ENCODE data around the gene BICDL2.

BICDL2 gene

GRCh38 chr16:3007059-3007956 lies 29.4 kb downstream of the BICDL2 start:
- no peak for DNase-seq

DNA sequence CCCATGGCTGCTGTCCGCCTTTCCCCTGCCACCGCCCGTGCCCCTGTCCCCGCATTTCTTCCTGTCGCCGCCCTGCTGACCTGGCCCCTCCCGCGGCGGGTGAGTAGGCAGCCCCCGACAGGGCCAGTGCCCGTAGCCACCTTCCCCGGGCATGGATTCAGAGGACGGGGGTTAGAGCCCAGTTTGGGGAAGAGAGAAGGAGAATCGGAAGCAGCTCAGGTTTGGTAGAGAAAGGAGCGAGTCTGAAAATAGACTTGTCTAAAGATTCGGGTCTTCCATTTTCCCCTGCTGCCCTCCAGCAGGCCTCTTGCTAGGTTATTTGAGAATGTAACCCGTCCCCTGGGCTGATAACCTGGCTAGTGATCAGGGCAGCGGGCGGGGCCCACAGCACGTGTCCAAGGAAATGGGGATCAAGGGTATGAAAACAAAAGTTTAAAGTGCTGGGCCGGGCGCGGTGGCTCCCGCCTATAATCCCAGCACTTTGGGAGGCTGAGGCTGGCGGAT lies 31.9 kb downstream of the BICDL2 start:
- no peak for DNase-seq

- no peak for DNase-seq
Observed at GRCh38 chr16:3004319-3004718, 32.4 kb downstream of the BICDL2 start.

DNA sequence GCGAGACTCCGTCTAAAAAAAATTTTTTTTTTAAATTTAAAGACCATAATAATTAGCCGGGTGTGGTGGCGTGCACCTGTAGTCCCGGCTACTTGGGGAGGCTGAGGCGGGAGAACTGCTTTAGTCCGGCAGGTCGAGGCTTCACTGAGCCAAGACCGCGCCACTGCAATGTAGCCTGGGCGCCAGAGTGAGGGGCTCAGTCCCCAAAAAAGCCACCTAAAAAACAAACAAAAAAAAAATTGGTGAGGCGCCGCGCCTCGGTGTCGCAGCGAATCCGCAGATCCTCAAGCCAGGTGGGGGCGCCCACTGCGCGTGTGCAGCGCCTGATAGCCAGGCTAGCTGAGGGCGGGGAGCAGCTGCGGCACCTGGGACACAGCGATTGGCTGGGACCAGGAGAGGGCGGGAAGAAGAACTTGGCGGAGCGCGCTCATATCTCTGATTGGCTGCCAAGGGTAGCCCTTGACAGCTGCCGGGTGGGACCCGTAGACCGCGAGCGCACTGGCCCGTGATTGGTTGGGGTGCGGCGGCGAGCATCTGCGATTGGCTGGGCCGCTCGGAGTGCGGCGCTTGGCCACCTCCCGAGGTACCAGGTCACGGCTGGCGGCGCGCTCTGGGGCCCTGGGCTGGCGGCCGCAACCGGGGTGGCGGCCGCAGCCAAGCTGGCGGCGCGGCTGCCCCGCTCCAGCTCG lies 33.0 kb downstream of the BICDL2 start:
- peak; percentile 99 for DNase-seq

- DNase-seq = no peak
Observed at GRCh38 chr16:3001316-3001715, 35.4 kb downstream of the BICDL2 start.

- DNase-seq = no peak
Observed at GRCh38 chr16:3000540-3000939, 36.2 kb downstream of the BICDL2 start.

DNA sequence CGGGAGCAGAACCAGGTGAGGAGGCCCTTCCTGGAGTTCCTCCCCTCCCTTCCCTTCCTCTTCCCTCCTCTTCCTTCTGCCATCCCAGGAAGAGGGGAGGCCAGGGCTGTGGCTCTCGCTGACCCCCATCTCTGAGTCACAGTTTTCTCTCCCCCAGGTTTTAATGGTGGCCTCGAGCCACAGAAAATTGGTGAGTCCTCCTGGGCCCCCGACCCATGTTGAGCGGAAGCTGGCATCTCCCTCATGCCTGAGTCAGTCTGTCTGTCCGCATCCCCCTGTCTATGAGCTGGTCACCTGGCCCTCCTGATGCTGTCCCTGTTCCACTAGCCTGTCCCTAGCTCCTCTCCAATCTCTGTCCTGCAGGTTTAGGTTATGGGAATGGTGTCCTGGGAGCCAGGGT lies 36.8 kb downstream of the BICDL2 start:
- DNase-seq = no peak

- DNase-seq = no peak
Observed at GRCh38 chr16:2996298-2996697, 40.4 kb downstream of the BICDL2 start.

GRCh38 chr16:2992383-2993081 lies 44.2 kb downstream of the BICDL2 start:
- no peak for DNase-seq

- DNase-seq = no peak
Observed at GRCh38 chr16:2991566-2992261, 45.0 kb downstream of the BICDL2 start.

GRCh38 chr16:2990891-2991290 lies 45.9 kb downstream of the BICDL2 start:
- no peak for DNase-seq

- DNase-seq = no peak
Observed at GRCh38 chr16:2988590-2989099, 48.1 kb downstream of the BICDL2 start.

- no peak for DNase-seq
Observed at GRCh38 chr16:2987833-2988232, 48.9 kb downstream of the BICDL2 start.

GRCh38 chr16:2987286-2987685 lies 49.5 kb downstream of the BICDL2 start:
- DNase-seq = no peak

- DNase-seq = no peak
Observed at GRCh38 chr16:2986623-2987188, 50.0 kb downstream of the BICDL2 start.

- DNase-seq = no peak
Observed at GRCh38 chr16:2985893-2986355, 50.8 kb downstream of the BICDL2 start.

DNA sequence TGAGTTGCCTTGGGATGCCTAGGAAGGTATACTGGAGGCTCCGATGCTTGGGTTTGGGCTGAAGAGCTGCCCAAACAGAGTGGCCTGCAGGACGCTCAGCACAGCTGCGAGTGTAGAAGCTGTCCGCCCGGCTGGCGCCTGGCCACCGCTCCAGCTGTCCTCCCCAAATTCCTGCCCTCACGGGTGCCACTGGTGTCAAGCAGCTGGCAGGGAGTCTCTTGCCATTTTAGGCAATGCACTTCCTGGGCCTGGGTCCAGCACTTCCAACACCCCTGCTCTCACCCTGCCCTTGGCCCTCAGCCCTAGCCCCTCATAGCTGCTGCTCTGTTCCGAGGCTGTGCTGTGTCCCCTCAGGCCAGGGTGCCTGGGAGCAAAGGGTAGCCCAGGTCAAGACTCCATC lies 51.3 kb downstream of the BICDL2 start:
- DNase-seq = no peak

- peak; percentile 83 for DNase-seq
Observed at GRCh38 chr16:2983706-2984136, 53.0 kb downstream of the BICDL2 start.

DNA sequence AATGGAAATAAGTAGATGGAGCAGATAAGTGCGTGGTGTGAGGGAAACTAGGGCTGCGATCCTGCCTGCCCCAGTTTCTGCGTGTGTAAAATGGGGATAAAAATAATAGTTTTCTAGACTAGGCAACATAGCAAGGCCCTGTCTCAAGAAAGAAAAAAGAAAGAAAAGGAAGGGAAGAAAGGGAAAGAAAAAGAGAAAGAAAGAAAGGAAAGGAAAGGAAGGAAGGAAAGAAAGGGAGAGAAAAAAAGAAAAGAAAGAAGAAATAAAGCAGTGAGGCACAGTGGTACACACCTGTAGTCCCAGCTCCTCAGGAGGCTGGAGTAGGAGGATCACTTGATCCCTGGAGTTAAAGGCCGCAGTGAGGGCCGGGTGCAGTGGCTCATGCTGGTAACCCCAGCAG lies 54.3 kb downstream of the BICDL2 start:
- no peak for DNase-seq

DNA sequence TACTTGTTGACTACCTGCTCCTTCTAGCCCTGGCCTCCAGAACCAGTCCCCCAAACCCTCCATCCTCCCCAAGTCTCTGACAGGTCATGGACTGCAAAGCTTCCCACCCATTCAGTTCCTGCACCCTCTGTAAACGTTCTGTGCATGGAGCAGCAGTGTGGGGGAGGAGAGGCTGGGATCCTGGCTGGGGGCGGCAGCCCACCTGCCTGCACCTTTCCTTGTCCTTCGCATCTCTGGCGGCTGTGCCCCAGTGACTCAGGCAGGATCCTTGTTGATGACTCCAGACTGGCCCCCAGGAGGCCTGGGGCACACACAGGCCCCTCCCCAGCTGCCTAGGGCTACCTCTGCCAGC lies 54.9 kb downstream of the BICDL2 start:
- no peak for DNase-seq

DNA sequence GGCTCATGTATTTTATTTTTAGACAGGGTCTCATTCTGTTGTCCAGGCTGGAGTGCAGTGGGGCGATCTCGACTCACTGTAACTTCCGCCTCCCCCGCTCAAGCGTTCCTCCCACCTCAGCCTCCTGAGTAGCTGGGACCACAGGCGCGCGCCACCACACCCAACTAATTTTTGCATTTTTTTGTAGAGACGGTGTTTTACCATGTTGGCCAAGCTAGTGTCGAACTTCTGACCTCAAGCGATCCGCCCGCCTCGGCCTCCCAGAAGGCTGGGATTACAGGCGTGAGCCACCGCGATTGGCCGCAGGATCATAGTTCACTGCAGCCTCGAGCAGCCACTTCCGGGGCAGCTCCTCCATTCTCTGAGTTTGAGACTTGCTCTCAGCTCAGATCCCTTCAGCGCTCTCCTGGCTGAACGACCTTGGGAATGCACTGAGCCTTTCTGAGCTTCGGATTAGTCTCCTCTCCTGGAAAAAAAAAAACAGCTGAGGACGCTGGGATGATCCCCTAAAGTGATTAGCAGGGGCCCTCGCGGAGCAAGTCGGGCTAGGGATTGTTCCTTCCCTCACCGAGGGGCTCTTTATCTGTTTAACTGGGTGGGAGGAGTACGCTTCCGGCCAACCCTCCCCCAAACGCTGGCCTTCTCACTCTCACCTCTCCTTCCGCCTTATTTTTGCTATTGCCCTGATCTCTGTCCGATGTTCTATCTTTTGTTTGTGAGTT lies 55.4 kb downstream of the BICDL2 start:
- DNase-seq = no peak

Data from EL (cell line).